Medulla oblongata (tissue), 1 donor: ENCODE results near the gene BORCS8.
"Not testable (repeated sequence)": the region's sequence is repeated elsewhere in the genome, so short reads cannot be mapped to it uniquely, and the experiment has no call there.

Source experiments
- DNase-seq: peaks from one replicate; pipeline ENCODE4 v3.0.0-alpha.2; 2015; ENCODE audit errors: extremely low spot score

BORCS8 gene

GRCh38 chr19:19192078-19192882 is at the start of gene BORCS8, which contains the start of gene RFXANK:
BORCS8 (minus strand) TSS chr19:19192152; CDS start chr19:19192117, 35 bp downstream.
RFXANK (plus strand) TSS chr19:19192258; CDS start chr19:19193947, 1,689 bp downstream.
- peak; percentile 100 for DNase-seq

GRCh38 chr19:19240476-19240875 is 48.5 kb upstream of the BORCS8 start:
- DNase-seq = no peak

GRCh38 chr19:19239675-19240074 is 47.7 kb upstream of the BORCS8 start:
- no peak for DNase-seq

- no peak for DNase-seq
These were observed 46.4 kb upstream of the BORCS8 start for GRCh38 chr19:19238126-19238894.

GRCh38 chr19:19236173-19236572 is 44.2 kb upstream of the BORCS8 start:
- no peak for DNase-seq

GRCh38 chr19:19234220-19234816 is 42.4 kb upstream of the BORCS8 start:
- no peak for DNase-seq

GRCh38 chr19:19232261-19232721 is 40.3 kb upstream of the BORCS8 start:
- no peak for DNase-seq

- DNase-seq = no peak
These were observed 39.0 kb upstream of the BORCS8 start for GRCh38 chr19:19230999-19231398.

- DNase-seq = no peak
These were observed 37.7 kb upstream of the BORCS8 start for GRCh38 chr19:19229701-19230100.

- DNase-seq = no peak
These were observed 35.3 kb upstream of the BORCS8 start for GRCh38 chr19:19227217-19227616.

- DNase-seq = no peak
These were observed 34.7 kb upstream of the BORCS8 start for GRCh38 chr19:19226663-19227062.

GRCh38 chr19:19226204-19226603 is 34.3 kb upstream of the BORCS8 start:
- no peak for DNase-seq

- DNase-seq = no peak
These were observed 33.0 kb upstream of the BORCS8 start for GRCh38 chr19:19224852-19225494.

GRCh38 chr19:19224150-19224851 is 32.3 kb upstream of the BORCS8 start:
- no peak for DNase-seq

- no peak for DNase-seq
These were observed 31.7 kb upstream of the BORCS8 start for GRCh38 chr19:19223636-19224035.

- DNase-seq = no peak
These were observed 31.1 kb upstream of the BORCS8 start for GRCh38 chr19:19223060-19223459.

GRCh38 chr19:19221000-19221399 is 29.0 kb upstream of the BORCS8 start:
- not testable (repeated sequence) for DNase-seq

- no peak for DNase-seq
These were observed 27.0 kb upstream of the BORCS8 start for GRCh38 chr19:19218911-19219310.

GRCh38 chr19:19217099-19217498 is 25.1 kb upstream of the BORCS8 start:
- DNase-seq = no peak

- no peak for DNase-seq
These were observed 23.8 kb upstream of the BORCS8 start for GRCh38 chr19:19215792-19216191.

GRCh38 chr19:19214892-19215291 is 22.9 kb upstream of the BORCS8 start:
- DNase-seq = no peak
